Fibroblast of villous mesenchyme (primary cell): ENCODE results near the gene YBX3. TPM values are rescaled to one million over a fixed set of nuclear protein-coding genes. Genes with fewer than 3 reads are reported as not detected.

ENCODE experiments used
- DNase-seq: peaks from one replicate; pipeline ENCODE4 v3.0.0-alpha.2; 2010; ENCODE audit warnings: low read depth
- H3K4me3 ChIP-seq: 2 replicates; pipeline ENCODE4 v1.5.1; 2011; ENCODE audit warnings: low read depth, mild to moderate bottlenecking, low read length
- CTCF ChIP-seq: IDR thresholded peaks from 2 replicates; pipeline ENCODE4 v1.5.1; 2012; ENCODE audit warnings: low read depth, mild to moderate bottlenecking, low read length; ENCODE audit not compliant: insufficient read depth
- total RNA-seq: library from RNA; depleted of rRNA; stranded (reverse); fragments of >200 nt; gene quantifications from 2 replicates; pipeline ENCODE4 v1.2.3, GENCODE V29; 2012

Gene YBX3
- total RNA-seq, 1 donor = 104 TPM

- no peak for DNase-seq
- H3K4me3 ChIP-seq = no peak overlapping the region
- TF ChIP-seq CTCF = no peak
Measured at GRCh38 chr12:10688042-10688441, 35.1 kb downstream of the YBX3 start.

GRCh38 chr12:10673659-10674384 lies 49.3 kb downstream of the YBX3 start, which contains the start of gene STYK1:
TSS of gene STYK1 (minus strand) at chr12:10674052. CDS start at chr12:10634618, 39,434 bp downstream.
- DNase-seq = peak; percentile 28
- H3K4me3 ChIP-seq = peak within 1 kb of the TSS; percentile 59
- TF ChIP-seq CTCF = peak; percentile 92

DNA sequence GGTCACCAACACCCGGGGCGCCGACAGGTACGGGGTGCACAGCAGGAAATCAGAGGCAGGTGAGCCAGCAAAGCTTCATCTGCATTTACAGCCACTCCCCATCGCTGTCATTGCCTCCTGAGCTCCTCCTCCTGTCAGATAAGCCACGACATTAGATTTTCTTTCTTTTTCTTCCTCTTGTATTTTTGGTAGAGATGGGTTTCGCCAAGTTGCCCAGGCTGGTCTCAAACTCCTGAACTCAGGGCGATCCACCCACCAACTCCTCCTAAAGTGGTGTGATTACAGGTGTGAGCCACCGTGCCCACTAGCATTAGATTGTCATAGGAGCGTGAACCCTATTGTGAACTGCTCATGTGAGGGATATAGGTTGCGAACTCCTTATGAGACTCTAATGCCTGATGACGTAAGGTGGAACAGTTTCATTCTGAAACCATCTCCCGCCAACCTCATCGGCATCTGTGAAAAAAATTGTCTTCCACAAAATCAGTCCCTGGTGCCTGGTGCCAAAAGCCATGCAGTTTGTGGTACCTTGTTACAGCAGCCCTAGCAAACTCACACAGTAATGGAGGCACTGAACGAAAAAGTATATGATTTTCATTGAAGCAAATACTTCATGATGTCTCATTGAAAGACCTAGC lies 50.8 kb downstream of the YBX3 start:
- no peak overlapping the region for H3K4me3 ChIP-seq
- DNase-seq = no peak
- no peak for TF ChIP-seq CTCF

DNA sequence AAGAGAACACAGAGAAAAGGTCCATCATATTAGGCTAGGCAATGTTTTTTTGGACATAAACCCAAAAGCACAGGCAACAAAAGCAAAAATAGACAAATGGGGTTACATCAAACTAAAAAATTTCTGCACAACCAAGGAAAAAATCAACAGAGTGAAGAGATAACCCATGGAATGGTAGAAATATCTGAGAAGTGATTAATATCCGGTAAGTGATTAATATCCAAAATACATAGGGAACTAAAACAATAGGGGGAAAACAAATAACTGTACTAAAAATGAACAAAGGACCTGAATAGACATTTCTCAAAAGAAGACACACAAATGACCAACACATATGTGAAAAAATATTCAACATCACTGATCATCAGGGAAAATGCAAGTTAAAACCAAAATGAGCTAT lies 53.6 kb downstream of the YBX3 start:
- TF ChIP-seq CTCF = no peak
- DNase-seq = no peak
- H3K4me3 ChIP-seq = no peak overlapping the region

DNA sequence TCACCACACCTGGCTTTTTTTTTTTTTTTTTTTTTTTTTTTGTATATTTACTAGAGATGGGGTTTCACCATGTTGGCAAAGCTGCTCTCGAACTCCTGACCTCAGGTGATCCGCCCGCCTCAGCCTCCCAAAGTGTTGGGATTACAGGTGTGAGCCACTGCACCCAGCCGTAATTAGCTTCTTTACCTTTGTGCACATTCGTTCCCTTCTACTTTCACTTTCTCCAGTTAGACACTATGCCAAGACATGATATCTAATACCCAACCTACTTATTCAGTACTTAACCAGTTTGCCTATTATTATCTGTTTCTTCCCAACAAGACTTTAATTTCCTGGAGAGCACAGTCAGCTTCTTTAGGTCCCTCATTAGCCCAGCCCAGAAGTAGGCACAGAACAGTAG lies 54.6 kb downstream of the YBX3 start:
- TF ChIP-seq CTCF = no peak
- H3K4me3 ChIP-seq = no peak overlapping the region
- no peak for DNase-seq

- no peak for TF ChIP-seq CTCF
- no peak overlapping the region for H3K4me3 ChIP-seq
- DNase-seq = no peak
Measured at GRCh38 chr12:10667581-10667980, 55.5 kb downstream of the YBX3 start.

DNA sequence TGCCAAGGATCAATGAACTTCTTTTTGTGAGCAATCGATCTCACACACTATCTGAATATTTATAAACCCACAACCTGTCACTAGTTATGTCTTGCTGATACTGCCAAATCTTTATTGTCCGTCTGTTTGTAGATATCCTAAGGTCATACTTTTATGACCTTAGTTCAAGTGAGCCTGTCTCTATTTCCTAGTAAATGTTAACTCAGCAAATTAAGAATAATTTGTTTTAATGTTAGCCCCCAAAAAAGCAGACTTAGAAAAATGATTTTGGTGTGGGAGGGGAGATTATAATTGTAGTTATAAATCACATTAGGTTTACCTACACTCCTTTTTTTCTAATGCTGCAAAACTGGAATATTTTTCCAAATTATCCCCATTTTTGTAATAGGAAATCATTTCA lies 58.6 kb downstream of the YBX3 start:
- H3K4me3 ChIP-seq = no peak overlapping the region
- no peak for DNase-seq
- TF ChIP-seq CTCF = no peak
